Measurements from ENCODE around the gene RBM26. TPM values are rescaled to one million over a fixed set of nuclear protein-coding genes. Genes with fewer than 3 reads are reported as not detected.

The RBM26 gene
- polyA plus RNA-seq, 6 donors from 2014 or later = 15.1 to 28.8 (median 22.2) TPM

DNA sequence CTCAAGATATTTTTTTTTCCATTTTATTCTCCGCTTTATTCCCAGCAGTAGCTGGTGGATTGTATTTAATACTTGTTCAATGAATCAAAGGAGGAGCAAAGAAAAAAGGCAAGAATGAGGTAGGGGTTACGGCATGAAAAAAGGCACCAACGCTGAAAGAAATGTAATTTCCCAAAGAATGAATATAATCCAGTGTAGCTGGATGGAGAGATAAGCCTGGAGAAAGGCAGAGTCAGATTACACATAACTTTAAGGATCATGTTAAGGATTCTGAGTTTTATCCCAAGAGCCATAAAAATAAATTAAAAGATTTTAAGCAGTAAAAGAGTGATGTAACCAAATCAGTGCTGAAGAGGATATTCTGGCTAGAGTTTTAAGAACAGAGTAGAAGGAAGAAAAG is 67.7 kb downstream of the RBM26 start:
- no peaks in the 10 kb centered on the region for H3K9me3 Mint-ChIP-seq
- H3K4me3 Mint-ChIP-seq = no peak overlapping the region
- peaks cover 35 to 39% of the 10 kb centered on the region in 2 donors for H3K36me3 Mint-ChIP-seq
- no peaks in the 10 kb centered on the region for H3K27me3 Mint-ChIP-seq
- DNase-seq = no peak
- peaks cover 7 to 12% (median 8%) of the 10 kb centered on the region in 3 donors for H3K4me1 Mint-ChIP-seq
- peak overlapping the region in 2 of 6 donors; percentile 50 to 86 for H3K27ac Mint-ChIP-seq
- ATAC-seq (ENCODE audit: low read depth in 2 of 2) = no peak

DNA sequence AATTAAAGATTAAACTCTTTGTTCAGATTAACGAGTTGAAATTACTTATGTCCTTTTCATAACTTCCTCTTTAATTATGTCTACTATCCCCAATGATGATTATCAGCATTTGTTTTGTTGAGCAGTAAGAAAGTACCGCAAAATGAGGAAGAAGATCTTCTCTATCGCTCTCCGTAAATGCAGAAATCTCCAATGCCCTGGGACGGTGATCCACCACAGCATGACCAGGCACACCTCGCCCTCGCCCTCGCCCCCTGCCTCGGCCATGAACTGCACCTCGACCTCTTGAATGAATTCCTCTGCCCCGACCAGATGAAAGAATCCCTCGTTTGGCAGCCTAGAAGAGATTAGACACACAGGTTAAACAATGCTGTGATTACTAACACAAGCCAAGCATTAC is 69.1 kb downstream of the RBM26 start:
- Mint-ChIP-seq H3K27me3 (no peaks in the 10 kb centered on the region), H3K36me3 (peaks cover 39 to 48% of the 10 kb centered on the region in 2 donors), H3K9me3 (no peaks in the 10 kb centered on the region), H3K4me1 (peaks cover 7 to 12% (median 8%) of the 10 kb centered on the region in 3 donors), H3K4me3 (peak overlapping the region in 2 of 8 donors; percentile 27 to 67), H3K27ac (peak overlapping the region; percentile 50 to 90 (median 76))
- ATAC-seq (ENCODE audit: low read depth in 2 of 2) (peak; percentile 89 to 94), DNase-seq (peak; percentile 45)

GRCh38 chr13:79328510-79328909 is 77.5 kb downstream of the RBM26 start:
- H3K27ac Mint-ChIP-seq = peak overlapping the region in 1 of 6 donors; percentile 36
- H3K4me1 Mint-ChIP-seq = no peaks in the 10 kb centered on the region
- peaks cover 0 to 26% of the 10 kb centered on the region in 2 donors for H3K36me3 Mint-ChIP-seq
- no peaks in the 10 kb centered on the region for H3K27me3 Mint-ChIP-seq
- ATAC-seq (ENCODE audit: low read depth in 2 of 2) (no peak), DNase-seq (no peak)
- H3K9me3 Mint-ChIP-seq = no peaks in the 10 kb centered on the region
- H3K4me3 Mint-ChIP-seq = no peak overlapping the region

DNA sequence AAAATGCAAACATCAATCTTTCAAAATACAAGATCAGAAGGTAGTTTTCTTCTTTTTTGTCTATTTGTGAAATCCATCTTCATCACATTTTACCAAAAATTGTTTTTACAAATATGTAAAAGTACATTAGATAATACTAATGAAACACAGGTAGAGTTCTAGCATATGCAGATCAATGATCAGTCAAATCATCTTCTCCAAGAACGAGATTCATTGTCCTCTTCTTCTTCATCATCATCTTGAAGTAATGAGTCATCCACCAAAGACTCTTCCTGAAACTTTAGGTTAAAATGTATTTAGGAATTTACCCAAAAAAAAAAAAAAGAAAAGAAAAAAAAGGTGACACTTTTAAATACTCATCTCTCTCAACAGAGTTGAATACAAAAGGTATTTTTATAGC is 85.6 kb downstream of the RBM26 start:
- Mint-ChIP-seq H3K36me3 (peaks cover 0 to 22% of the 10 kb centered on the region in 2 donors), H3K4me3 (no peak overlapping the region), H3K9me3 (no peaks in the 10 kb centered on the region), H3K27ac (peak overlapping the region in 2 of 6 donors; percentile 24 to 67), H3K27me3 (no peaks in the 10 kb centered on the region), H3K4me1 (no peaks in the 10 kb centered on the region)
- DNase-seq (no peak), ATAC-seq (ENCODE audit: low read depth in 2 of 2) (no peak)

DNA sequence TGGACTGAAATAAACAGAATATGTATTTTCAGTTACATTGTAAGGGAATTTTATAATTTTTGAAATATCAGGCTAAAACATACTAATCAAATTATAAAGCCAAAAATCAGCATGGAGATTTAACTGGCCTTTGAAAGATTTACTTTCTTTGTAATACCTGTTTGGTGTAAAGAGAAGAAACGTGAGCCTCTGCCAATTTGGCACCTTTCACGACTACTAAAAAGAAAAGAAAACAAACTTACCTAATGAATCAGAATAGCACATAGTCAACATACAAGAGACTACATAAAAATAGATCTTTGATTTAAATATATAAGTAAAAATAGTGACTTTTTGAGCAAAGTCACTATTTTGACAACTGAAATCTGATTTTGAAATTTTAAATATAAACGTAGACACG is 87.4 kb downstream of the RBM26 start:
- ATAC-seq (ENCODE audit: low read depth in 2 of 2) (no peak), DNase-seq (no peak)
- H3K4me3 Mint-ChIP-seq = no peak overlapping the region
- H3K27ac Mint-ChIP-seq = no peak overlapping the region
- no peaks in the 10 kb centered on the region for H3K4me1 Mint-ChIP-seq
- H3K27me3 Mint-ChIP-seq = no peaks in the 10 kb centered on the region
- H3K9me3 Mint-ChIP-seq = no peaks in the 10 kb centered on the region
- peaks cover 0 to 22% of the 10 kb centered on the region in 2 donors for H3K36me3 Mint-ChIP-seq

DNA sequence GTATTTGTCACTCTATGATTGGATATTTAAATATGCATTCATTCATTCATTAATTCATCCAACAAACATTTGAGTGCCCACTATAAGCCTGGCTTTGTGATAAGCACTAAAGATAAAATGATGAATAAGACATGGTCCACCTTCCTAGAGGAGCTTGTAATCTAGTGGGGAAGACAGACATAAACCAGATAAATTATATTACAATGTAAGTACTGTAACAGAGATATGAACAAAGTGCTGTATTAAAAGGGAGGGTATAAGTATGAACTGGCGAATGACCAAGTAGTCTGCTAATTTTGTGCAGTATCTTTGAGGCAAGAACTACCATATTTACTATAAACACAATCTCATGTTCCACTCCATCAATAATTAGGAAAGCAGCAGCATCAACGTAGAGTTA is 88.2 kb downstream of the RBM26 start:
- Mint-ChIP-seq H3K27ac (peak overlapping the region in 1 of 6 donors; percentile 15), H3K36me3 (peaks cover 0 to 22% of the 10 kb centered on the region in 2 donors), H3K9me3 (no peaks in the 10 kb centered on the region), H3K4me3 (no peak overlapping the region), H3K27me3 (no peaks in the 10 kb centered on the region), H3K4me1 (no peaks in the 10 kb centered on the region)
- DNase-seq = no peak
- ATAC-seq (ENCODE audit: low read depth in 2 of 2) = no peak

GRCh38 chr13:79314652-79315051 is 91.4 kb downstream of the RBM26 start:
- peak overlapping the region in 3 of 6 donors; percentile 7 to 41 (median 29) for H3K27ac Mint-ChIP-seq
- ATAC-seq (ENCODE audit: low read depth in 2 of 2) = no peak

GRCh38 chr13:79312340-79312855 is 93.7 kb downstream of the RBM26 start:
- Mint-ChIP-seq H3K9me3 (no peaks in the 10 kb centered on the region), H3K27me3 (no peaks in the 10 kb centered on the region), H3K4me1 (peaks cover 0 to 1% (median 0%) of the 10 kb centered on the region in 3 donors), H3K4me3 (no peak overlapping the region), H3K36me3 (no peaks in the 10 kb centered on the region), H3K27ac (peak overlapping the region in 2 of 6 donors; percentile 27 to 43)
- no peak for ATAC-seq (ENCODE audit: low read depth in 2 of 2)
- DNase-seq = no peak

More at GRCh38 chr13:79314652-79315051, 91.4 kb downstream of the RBM26 start:
- Mint-ChIP-seq H3K4me1 (no peaks in the 10 kb centered on the region), H3K36me3 (peaks cover 0 to 6% of the 10 kb centered on the region in 2 donors), H3K4me3 (no peak overlapping the region), H3K27me3 (no peaks in the 10 kb centered on the region), H3K9me3 (no peaks in the 10 kb centered on the region)
- DNase-seq = no peak

DNA sequence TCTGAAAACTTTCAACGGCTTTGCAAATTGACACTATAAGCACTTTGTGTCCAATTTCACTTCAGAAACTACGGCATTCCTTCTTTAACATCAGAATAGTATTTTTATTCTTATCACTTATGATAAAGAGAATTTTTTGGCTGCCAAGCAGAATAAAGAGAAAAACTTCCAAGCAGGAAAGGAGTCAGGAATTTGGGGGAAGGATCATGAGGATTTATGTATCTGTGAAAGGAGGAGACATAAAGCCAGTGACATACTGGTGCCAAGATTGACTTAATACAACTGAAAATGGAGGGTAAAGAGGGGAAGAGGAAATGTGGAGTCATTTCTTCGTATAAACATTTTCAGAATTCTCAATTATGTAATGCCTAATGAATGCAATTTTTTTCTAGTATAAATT is 94.7 kb downstream of the RBM26 start:
- ATAC-seq (ENCODE audit: low read depth in 2 of 2) (no peak), DNase-seq (no peak)
- Mint-ChIP-seq H3K36me3 (no peaks in the 10 kb centered on the region), H3K9me3 (no peaks in the 10 kb centered on the region), H3K4me1 (peaks cover under 1 to 5% (median 3%) of the 10 kb centered on the region in 3 donors), H3K4me3 (no peak overlapping the region), H3K27ac (peak overlapping the region in 3 of 6 donors; percentile 22 to 88 (median 71)), H3K27me3 (no peaks in the 10 kb centered on the region)

GRCh38 chr13:79309690-79310089 is 96.4 kb downstream of the RBM26 start:
- H3K9me3 Mint-ChIP-seq = no peaks in the 10 kb centered on the region
- DNase-seq (no peak), ATAC-seq (ENCODE audit: low read depth in 2 of 2) (no peak)
- H3K36me3 Mint-ChIP-seq = no peaks in the 10 kb centered on the region
- H3K27me3 Mint-ChIP-seq = no peaks in the 10 kb centered on the region
- no peak overlapping the region for H3K4me3 Mint-ChIP-seq
- H3K27ac Mint-ChIP-seq = no peak overlapping the region
- H3K4me1 Mint-ChIP-seq = peaks cover 3 to 6% (median 5%) of the 10 kb centered on the region in 3 donors

DNA sequence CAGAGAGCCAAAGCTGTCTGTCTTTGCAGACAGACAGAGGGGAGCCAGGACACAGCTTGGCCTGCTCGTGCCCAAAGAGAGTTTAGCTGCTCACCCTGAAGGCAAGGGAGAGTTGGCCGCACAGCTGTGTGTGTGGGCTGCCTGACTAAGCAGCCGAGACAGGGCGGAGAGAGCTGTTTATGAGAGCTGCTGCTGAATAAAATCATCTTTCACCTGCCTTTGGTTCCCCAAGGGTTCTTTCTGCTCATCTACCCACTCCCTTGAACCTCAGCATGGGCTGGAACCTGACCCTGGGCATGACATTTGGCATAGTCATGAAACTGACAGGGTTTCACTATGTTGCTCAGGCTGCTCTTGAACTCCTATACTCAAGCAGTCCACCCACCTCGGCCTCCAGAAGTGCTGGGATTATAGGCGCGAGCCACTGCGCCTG is 98.2 kb downstream of the RBM26 start:
- Mint-ChIP-seq H3K4me3 (no peak overlapping the region), H3K27ac (no peak overlapping the region), H3K4me1 (peaks cover 3 to 6% (median 5%) of the 10 kb centered on the region in 3 donors), H3K36me3 (no peaks in the 10 kb centered on the region), H3K9me3 (no peaks in the 10 kb centered on the region), H3K27me3 (peaks cover 0 to 4% (median 2%) of the 10 kb centered on the region in 3 donors)
- DNase-seq (no peak), ATAC-seq (ENCODE audit: low read depth in 2 of 2) (no peak)

- DNase-seq (no peak), ATAC-seq (ENCODE audit: low read depth in 2 of 2) (no peak)
- Mint-ChIP-seq H3K9me3 (no peaks in the 10 kb centered on the region), H3K36me3 (no peaks in the 10 kb centered on the region), H3K27me3 (peaks cover 4 to 8% (median 7%) of the 10 kb centered on the region in 3 donors), H3K4me1 (peaks cover 3 to 6% (median 5%) of the 10 kb centered on the region in 3 donors), H3K27ac (no peak overlapping the region), H3K4me3 (no peak overlapping the region)
Observed at GRCh38 chr13:79307433-79307861, 98.6 kb downstream of the RBM26 start.

- no peaks in the 10 kb centered on the region for H3K9me3 Mint-ChIP-seq
- no peaks in the 10 kb centered on the region for H3K36me3 Mint-ChIP-seq
- no peak for ATAC-seq (ENCODE audit: low read depth in 2 of 2)
- peaks cover 9 to 10% (median 9%) of the 10 kb centered on the region in 3 donors for H3K27me3 Mint-ChIP-seq
- no peak for DNase-seq
- no peak overlapping the region for H3K27ac Mint-ChIP-seq
- no peak overlapping the region for H3K4me3 Mint-ChIP-seq
- H3K4me1 Mint-ChIP-seq = peaks cover 3 to 6% (median 5%) of the 10 kb centered on the region in 3 donors
Observed at GRCh38 chr13:79306650-79307049, 99.4 kb downstream of the RBM26 start.

- H3K4me3 Mint-ChIP-seq = no peak overlapping the region
- no peak overlapping the region for H3K27ac Mint-ChIP-seq
- H3K4me1 Mint-ChIP-seq = no peaks in the 10 kb centered on the region
- peaks cover 0 to 8% of the 10 kb centered on the region in 2 donors for H3K36me3 Mint-ChIP-seq
- H3K9me3 Mint-ChIP-seq = peaks cover 0 to 4% (median 3%) of the 10 kb centered on the region in 7 donors
- DNase-seq (no peak), ATAC-seq (ENCODE audit: low read depth in 2 of 2) (no peak)
- H3K27me3 Mint-ChIP-seq = peaks cover 8 to 17% (median 16%) of the 10 kb centered on the region in 3 donors
Observed at GRCh38 chr13:79297128-79297527, 108.9 kb downstream of the RBM26 start.
